Mononuclear cell (primary cell): ENCODE data around the gene PCDH9. TPM values are rescaled to one million over a fixed set of nuclear protein-coding genes. Genes with fewer than 3 reads are reported as not detected.

Experiments used
- H3K27me3 ChIP-seq: 2 replicates; pipeline ENCODE4 v1.6.0; 2011; ENCODE audit warnings: low read length, control low read depth; ENCODE audit not compliant: insufficient read depth
- H3K4me1 ChIP-seq: 2 replicates; pipeline ENCODE4 v1.5.1; 2011; ENCODE audit warnings: mild to moderate bottlenecking, low read length, control low read depth; ENCODE audit not compliant: insufficient read depth
- H3K4me3 ChIP-seq: 2 replicates; pipeline ENCODE4 v1.5.1; 2011; ENCODE audit warnings: mild to moderate bottlenecking, low read length, moderate library complexity
- H3K9me3 ChIP-seq: 2 replicates; pipeline ENCODE4 v1.5.1; 2011; ENCODE audit warnings: low read depth, mild to moderate bottlenecking, control low read depth, low read length
- total RNA-seq: library from RNA; depleted of rRNA; stranded (reverse); fragments of >200 nt; gene quantifications from one replicate; pipeline ENCODE4 v1.2.3, GENCODE V29; 2012

The PCDH9 gene
- total RNA-seq, 1 donor = 1.5 TPM

- H3K4me1 ChIP-seq = no peaks in the 10 kb centered on the region
- H3K9me3 ChIP-seq = no peaks in the 10 kb centered on the region
- H3K4me3 ChIP-seq = no peak overlapping the region
- H3K27me3 ChIP-seq = no peaks in the 10 kb centered on the region
These were observed 888.3 kb downstream of the PCDH9 start for GRCh38 chr13:66341635-66342377.

DNA sequence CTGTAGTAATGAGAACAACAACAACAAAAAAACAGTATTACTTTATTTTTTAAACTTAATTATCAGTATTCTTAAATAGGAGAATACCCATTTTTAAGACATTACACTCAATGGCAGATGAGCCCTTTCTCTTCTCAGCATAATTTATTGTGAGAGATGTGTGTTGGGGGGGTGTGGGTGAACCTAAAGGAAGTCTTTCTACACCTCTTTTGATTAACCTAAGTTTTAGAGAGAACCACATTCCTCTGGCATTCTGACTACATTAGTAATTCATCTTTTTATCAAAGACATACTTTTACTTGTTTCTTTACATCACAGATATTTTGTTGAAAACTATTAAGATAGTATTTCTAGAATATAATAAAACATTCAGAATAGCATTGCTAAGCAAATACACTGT is 890.9 kb downstream of the PCDH9 start:
- H3K27me3 ChIP-seq = no peaks in the 10 kb centered on the region
- no peaks in the 10 kb centered on the region for H3K4me1 ChIP-seq
- no peaks in the 10 kb centered on the region for H3K9me3 ChIP-seq
- no peak overlapping the region for H3K4me3 ChIP-seq

DNA sequence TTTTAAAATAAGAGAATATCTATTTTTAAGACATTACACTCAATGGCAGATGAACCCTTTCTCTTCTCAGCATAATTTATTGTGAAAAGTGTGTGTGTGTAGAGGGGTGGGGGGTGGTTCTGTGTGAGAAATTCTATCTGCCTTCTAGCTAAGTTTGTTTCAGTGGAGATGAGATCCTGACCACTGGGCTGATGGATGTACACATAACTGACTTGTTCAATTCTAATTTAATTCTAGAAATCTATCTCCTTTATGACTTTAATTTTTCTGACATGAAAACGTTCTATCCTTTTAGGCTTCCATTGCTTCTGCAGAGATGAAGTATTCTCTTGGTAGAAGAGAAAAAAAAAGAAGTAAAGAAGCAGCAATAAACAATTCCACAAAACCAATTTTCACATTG is 891.6 kb downstream of the PCDH9 start:
- H3K4me3 ChIP-seq = no peak overlapping the region
- no peaks in the 10 kb centered on the region for H3K9me3 ChIP-seq
- H3K27me3 ChIP-seq = no peaks in the 10 kb centered on the region
- H3K4me1 ChIP-seq = no peaks in the 10 kb centered on the region

DNA sequence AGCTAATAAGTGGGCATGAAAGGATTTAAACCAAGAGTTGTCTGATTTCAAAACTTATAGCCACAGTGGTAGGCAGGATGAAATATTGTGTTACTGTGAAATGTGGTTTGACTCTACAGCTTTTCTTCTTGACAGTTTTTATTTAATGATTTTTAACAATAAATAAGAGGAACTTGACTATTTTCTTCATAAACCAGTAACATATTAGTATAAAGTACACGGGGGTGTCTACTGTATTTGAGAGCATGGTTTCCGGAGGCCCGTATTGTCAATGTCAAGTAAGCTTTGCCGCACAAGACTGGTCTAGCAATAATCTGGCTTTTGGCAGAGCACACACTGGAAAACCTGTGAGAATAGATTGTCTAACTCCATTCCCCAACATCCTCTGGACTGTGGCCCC is 894.5 kb downstream of the PCDH9 start:
- Histone ChIP-seq H3K4me3 (no peak overlapping the region), H3K9me3 (no peaks in the 10 kb centered on the region)

GRCh38 chr13:66329988-66330451 is 900.1 kb downstream of the PCDH9 start:
- Histone ChIP-seq H3K9me3 (no peaks in the 10 kb centered on the region), H3K4me3 (no peak overlapping the region), H3K4me1 (no peaks in the 10 kb centered on the region), H3K27me3 (no peaks in the 10 kb centered on the region)

More for the DNA sequence above, 894.5 kb downstream of the PCDH9 start:
- no peaks in the 10 kb centered on the region for H3K4me1 ChIP-seq
- no peaks in the 10 kb centered on the region for H3K27me3 ChIP-seq

DNA sequence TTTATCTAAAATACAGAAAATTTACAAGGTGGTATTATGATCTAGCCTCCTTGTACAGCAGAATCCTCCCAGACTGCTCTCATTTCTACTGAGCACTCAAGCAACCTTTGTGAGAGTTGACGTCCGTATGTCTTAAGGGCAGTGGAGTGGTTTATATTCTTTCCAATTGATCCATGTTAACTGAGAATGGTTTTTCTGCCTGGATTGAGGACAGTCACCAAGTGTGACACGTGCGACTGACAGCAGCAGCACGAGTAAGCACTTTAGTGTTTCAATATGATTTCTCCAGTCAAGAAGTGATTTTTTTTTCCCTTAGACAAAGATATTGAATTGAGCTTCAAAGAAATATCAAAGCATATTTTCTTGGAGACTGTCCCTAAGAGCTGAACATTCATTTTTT is 901.7 kb downstream of the PCDH9 start:
- no peak overlapping the region for H3K4me3 ChIP-seq
- H3K27me3 ChIP-seq = no peaks in the 10 kb centered on the region
- H3K4me1 ChIP-seq = no peaks in the 10 kb centered on the region
- H3K9me3 ChIP-seq = no peaks in the 10 kb centered on the region

DNA sequence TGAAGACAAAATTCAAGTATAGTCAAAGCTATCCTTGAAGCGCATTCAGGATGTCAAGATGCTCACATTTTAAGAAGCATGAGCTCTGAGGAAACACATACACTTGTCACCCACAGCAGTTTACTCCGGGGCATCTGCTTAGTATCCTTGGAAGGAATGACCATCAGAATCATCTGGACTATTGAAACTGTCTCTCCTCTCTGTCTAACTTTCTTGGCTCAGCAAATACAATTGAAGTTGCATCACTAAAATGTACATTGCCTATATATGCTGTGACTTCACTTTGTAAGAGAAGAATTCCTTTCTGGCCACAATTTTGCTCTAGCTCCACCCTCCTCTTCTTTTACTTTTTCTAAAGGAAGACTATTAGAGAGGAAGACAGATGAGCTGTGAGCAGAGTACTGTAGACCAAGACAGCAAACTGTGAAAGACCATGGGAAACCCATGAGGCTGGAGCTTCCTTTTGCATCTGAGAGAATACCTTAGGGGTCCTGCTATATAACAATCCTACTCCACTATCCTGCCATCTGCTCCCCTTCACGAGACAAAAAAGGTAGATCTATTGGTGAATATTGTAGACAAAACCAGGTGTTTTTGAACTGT is 906.3 kb downstream of the PCDH9 start:
- Histone ChIP-seq H3K9me3 (no peaks in the 10 kb centered on the region), H3K4me1 (no peaks in the 10 kb centered on the region), H3K27me3 (no peaks in the 10 kb centered on the region), H3K4me3 (no peak overlapping the region)

DNA sequence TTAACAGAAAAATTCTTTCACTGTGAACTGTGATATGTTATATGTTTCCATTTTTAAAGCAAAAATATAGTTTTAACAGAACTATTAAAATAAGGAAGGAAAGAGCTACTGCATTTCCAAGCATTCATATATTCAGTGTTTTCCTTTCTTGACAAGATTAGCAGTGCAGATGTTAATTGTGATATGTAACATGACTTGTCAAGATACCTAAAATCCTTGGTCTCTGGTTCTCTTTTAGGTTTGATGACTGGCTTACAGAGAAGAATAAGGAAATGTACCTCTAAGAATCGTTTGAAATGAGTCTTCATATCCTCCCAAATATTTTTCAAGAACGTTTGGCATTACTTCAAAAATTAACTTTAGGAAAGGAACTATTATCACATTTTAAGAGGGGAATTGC is 907.2 kb downstream of the PCDH9 start:
- Histone ChIP-seq H3K4me3 (no peak overlapping the region), H3K9me3 (no peaks in the 10 kb centered on the region), H3K27me3 (no peaks in the 10 kb centered on the region), H3K4me1 (no peaks in the 10 kb centered on the region)

DNA sequence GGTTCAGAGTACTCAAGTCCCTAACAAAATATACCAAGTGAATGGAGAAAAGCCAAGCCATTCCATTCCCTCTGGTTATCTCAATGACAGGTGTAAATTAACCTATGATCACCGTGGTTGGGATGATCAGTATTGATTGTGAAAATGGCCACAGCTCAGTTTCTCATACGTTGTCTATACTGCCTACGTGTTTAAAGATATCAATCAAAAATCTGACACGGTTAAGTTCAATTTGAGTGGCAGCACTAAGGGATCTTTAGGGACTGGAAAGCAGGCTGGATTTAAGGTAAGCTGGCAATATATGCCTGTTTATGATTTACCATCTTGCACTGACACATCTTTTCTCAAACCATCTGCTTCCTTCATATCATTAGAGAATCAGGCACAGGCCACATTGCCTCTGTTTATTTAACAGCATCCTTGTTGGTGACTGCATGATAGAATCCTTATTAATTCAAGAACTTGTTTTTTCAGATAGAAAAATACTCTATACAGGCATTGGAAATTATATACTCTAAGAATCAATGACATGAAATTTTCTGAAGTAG is 907.9 kb downstream of the PCDH9 start:
- H3K4me3 ChIP-seq = no peak overlapping the region
- no peaks in the 10 kb centered on the region for H3K4me1 ChIP-seq
- H3K27me3 ChIP-seq = no peaks in the 10 kb centered on the region
- H3K9me3 ChIP-seq = no peaks in the 10 kb centered on the region

GRCh38 chr13:66314911-66315310 is 915.2 kb downstream of the PCDH9 start:
- H3K4me1 ChIP-seq = no peaks in the 10 kb centered on the region
- no peaks in the 10 kb centered on the region for H3K9me3 ChIP-seq
- H3K4me3 ChIP-seq = no peak overlapping the region
- no peaks in the 10 kb centered on the region for H3K27me3 ChIP-seq

- H3K4me3 ChIP-seq = no peak overlapping the region
- no peaks in the 10 kb centered on the region for H3K4me1 ChIP-seq
- H3K27me3 ChIP-seq = no peaks in the 10 kb centered on the region
- H3K9me3 ChIP-seq = no peaks in the 10 kb centered on the region
These were observed 916.7 kb downstream of the PCDH9 start for GRCh38 chr13:66313413-66313812.

- H3K27me3 ChIP-seq = no peaks in the 10 kb centered on the region
- no peaks in the 10 kb centered on the region for H3K4me1 ChIP-seq
These were observed 917.6 kb downstream of the PCDH9 start for GRCh38 chr13:66312312-66313087.

DNA sequence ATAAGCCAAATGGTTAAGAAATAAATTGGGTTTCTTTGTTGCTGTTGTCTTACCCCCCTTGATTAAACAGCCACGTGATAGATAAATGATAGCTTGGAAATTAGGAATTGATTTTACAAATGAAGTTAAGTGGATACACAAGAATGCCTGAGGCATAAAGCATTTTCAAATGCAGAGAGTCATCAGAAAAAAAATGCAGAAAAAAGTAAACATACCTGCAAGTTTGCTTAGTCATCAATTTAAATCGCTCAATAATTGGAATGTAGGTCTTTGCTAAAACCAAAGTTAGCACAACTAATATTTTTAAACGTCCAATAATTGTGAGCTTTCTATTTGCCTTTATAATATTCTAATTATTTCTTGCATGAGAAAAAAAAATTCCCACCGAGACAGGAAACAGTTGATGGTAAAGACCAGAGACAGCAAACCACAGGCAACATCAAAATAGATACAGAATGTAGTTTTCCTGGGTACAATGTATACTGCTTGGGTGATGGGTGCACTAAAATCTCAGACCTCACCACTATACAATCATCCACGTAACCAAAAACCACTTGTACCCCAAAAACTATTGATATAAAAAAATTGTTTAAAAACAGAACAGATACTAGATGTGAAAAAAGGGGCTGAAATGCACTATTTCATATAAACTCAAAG is 924.0 kb downstream of the PCDH9 start:
- no peaks in the 10 kb centered on the region for H3K27me3 ChIP-seq
- H3K4me3 ChIP-seq = no peak overlapping the region
- H3K9me3 ChIP-seq = no peaks in the 10 kb centered on the region
- H3K4me1 ChIP-seq = no peaks in the 10 kb centered on the region

More at GRCh38 chr13:66312312-66313087, 917.6 kb downstream of the PCDH9 start:
- H3K9me3 ChIP-seq = no peaks in the 10 kb centered on the region
- no peak overlapping the region for H3K4me3 ChIP-seq

DNA sequence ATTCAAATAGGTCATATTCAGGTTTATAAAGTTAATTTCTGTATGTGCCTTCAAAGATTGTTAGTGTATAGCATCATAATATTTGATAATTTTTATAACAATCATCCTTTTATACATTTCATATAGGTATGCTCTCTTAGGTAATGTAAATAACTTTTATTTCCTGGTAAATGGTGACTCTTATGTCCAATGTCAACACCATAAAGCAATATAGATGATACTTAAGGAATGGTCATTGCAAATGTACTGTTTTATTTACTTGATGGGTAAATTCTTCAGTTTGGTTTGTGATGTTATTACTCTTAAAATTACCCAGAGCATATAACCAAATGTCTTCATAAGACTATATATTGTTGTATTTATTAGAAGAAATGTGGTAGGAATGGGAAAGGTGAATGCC is 928.7 kb downstream of the PCDH9 start:
- Histone ChIP-seq H3K9me3 (peaks cover 12% of the 10 kb centered on the region), H3K27me3 (no peaks in the 10 kb centered on the region), H3K4me3 (no peak overlapping the region), H3K4me1 (no peaks in the 10 kb centered on the region)

DNA sequence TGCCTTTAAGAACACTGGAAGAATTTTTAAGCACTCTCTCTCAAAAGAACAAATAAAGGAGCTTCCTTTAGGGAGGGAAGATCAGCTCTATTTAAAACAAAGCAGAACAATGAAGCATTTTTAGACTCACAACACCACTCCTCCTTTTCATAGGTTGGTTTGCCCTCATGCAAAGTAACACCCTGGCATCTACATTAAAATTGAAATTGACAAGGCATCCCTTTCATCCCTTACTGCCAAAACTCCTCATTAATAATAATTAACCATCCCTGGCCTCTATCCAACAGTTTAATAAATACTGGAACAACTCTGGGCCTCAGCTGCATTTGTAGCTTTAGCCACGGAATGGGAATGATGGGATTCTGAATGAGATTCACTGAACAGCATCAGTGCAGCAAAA is 929.1 kb downstream of the PCDH9 start:
- peaks cover 15% of the 10 kb centered on the region for H3K9me3 ChIP-seq
- no peaks in the 10 kb centered on the region for H3K27me3 ChIP-seq
- no peak overlapping the region for H3K4me3 ChIP-seq
- H3K4me1 ChIP-seq = no peaks in the 10 kb centered on the region
